Suppressor macrophage treated with lipopolysaccharide for 4 hours (primary cell): ENCODE measurements around the gene SLC46A1.

ENCODE experiments used
- DNase-seq: peaks from one replicate; pipeline ENCODE4 v3.0.0-alpha.2; 2020

SLC46A1 gene

GRCh38 chr17:28402844-28403243, 3.2 kb downstream of the SLC46A1 start:
- no peak for DNase-seq

- no peak for DNase-seq
Observed at GRCh38 chr17:28402224-28402630, 3.8 kb downstream of the SLC46A1 start.

DNA sequence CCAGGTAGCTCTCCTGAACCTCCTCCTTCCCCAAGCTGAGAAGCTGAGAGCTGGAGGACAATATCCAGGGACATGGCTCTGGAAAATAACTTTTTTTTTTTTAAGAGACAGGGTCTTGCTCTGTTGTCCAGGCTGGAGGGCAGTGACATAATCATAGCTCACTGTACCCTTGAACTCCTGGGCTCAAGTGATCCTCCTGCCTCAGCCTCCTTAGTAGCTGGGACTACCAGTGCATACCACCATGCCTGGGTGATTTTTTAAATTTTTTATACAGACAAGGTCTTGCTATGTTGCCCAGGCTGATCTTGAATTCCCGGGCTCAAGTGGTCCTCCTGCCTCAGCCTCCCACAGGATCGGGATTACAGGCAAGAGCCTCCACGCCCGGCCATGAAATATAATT, 6.2 kb downstream of the SLC46A1 start:
- no peak for DNase-seq

- peak; percentile 57 for DNase-seq
Observed at GRCh38 chr17:28398280-28398981, 7.6 kb downstream of the SLC46A1 start.

GRCh38 chr17:28397687-28398279, 8.2 kb downstream of the SLC46A1 start:
- DNase-seq, result no peak

DNA sequence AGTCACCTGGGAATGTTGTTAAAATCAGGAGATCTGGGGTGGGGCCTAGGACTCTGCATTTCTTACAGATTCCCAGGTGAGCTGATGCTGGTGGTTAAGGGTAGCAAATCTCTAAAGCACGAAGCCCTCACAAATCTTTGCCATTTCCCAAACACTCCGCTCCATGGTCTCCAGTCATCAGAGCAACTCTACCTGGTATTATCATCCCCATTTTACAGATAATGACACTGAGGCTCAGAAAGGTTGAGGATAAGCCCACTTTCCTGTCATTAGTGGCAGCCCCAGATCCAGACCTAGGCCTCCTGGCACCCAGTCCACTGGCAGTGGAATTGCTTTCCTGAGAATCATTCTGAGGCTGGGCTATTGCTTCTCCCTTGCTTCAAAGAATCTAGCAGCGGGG, 8.7 kb downstream of the SLC46A1 start:
- DNase-seq, result no peak

- no peak for DNase-seq
Observed at GRCh38 chr17:28396635-28397239, 9.3 kb downstream of the SLC46A1 start.

DNA sequence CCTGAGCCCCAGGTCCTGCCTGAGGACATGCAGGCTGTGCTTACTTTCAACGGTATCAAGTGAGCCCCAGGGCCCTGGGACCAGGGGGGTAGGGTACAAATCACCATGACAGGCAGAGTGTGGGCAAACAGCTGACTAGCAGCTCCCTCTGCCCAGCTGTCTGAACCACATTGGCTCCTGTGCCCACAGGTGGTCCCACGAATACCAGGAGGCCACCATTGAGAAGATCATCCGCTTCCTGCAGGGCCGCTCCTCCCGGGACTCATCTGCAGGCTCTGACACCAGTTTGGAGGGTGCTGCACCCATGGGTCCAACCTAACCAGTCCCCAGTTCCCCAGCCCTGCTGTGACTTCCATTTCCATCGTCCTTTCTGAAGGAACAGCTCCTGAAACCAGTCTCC, 10.0 kb downstream of the SLC46A1 start:
- DNase-seq, result no peak

GRCh38 chr17:28395426-28395825, 10.6 kb downstream of the SLC46A1 start:
- no peak for DNase-seq

DNA sequence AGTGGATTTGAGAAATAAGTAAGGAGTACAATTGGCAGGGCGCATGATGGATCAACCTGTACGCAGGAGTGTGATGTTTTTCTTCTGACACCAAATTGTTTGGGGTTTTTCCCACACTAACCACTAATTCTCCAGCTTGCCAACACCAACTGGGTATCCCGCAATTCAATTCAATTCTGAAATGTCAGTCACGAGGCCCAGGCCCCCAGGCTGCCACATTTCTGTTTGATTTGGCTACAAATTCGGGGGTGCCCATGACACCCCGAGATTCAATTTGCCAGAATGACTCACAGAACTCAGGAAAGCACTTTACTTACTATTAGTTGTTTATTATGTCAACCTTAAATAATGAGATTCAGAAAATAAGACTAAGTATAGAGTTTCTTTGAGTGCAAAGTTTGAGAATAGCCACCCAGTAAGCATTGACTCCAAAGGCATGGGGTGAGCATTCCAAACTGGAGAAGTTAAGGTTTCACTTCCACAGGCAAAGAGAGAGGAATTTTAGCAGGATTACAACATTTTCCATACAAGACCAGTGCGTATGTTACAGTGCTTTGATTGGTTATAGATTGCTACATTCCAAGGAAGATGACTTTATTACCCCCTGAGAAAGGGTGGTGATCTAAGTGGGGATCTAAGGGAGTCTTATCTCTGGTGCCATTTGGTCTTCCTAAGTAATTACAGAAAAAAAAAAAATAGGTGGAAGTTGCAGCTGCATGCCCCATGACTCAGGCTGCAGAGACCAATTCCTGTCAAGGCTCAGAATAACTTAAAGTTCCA, 11.5 kb downstream of the SLC46A1 start:
- no peak for DNase-seq

DNA sequence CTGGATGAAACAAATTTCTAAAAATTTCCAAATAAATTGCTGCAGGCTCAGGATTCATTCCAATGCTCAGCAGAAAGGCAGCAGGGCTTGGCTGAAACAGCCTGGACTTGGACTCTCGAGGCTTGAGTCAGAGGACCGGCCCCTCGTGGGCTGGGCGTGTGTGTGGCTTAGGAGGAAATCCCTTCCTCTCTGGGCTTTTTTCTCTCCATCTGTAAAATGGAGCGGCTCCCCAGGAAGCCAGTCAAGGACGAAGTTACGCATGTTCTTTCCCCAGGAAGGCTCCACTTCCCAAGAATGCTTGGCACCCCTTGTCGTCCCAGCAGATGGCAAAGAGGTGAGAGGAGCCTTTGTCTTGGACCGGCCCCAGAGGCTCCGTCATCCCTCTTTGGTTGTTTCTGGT, 13.5 kb downstream of the SLC46A1 start:
- no peak for DNase-seq

GRCh38 chr17:28391401-28391800, 14.6 kb downstream of the SLC46A1 start:
- DNase-seq, result no peak

- DNase-seq, result no peak
Observed at GRCh38 chr17:28390984-28391383, 15.0 kb downstream of the SLC46A1 start.

GRCh38 chr17:28390563-28390962, 15.4 kb downstream of the SLC46A1 start:
- no peak for DNase-seq

GRCh38 chr17:28390141-28390540, 15.9 kb downstream of the SLC46A1 start:
- no peak for DNase-seq

GRCh38 chr17:28388106-28388505, 17.9 kb downstream of the SLC46A1 start:
- DNase-seq, result no peak

DNA sequence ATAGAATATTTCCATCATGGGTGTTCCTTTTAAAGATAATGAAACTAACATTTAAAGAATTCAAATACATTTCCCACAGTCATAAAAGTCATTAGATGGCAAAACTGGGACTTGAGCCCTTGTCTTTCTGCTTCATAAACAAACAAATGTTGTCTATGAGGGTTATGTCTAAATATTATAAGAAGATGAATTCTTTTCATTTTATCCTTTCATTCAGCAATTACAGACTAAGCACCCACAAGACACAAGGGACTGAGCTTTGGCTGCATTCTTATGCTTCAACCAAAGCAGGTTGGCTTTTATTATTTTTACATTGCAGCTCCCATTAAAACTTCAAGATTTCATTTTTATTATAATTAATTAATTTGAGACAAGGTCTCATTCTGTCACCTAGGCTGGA, 19.6 kb downstream of the SLC46A1 start:
- no peak for DNase-seq

- DNase-seq, result no peak
Observed at GRCh38 chr17:28385406-28385805, 20.6 kb downstream of the SLC46A1 start.

- no peak for DNase-seq
Observed at GRCh38 chr17:28385037-28385400, 21.0 kb downstream of the SLC46A1 start.

GRCh38 chr17:28384281-28385036, 21.6 kb downstream of the SLC46A1 start:
- peak; percentile 66 for DNase-seq

DNA sequence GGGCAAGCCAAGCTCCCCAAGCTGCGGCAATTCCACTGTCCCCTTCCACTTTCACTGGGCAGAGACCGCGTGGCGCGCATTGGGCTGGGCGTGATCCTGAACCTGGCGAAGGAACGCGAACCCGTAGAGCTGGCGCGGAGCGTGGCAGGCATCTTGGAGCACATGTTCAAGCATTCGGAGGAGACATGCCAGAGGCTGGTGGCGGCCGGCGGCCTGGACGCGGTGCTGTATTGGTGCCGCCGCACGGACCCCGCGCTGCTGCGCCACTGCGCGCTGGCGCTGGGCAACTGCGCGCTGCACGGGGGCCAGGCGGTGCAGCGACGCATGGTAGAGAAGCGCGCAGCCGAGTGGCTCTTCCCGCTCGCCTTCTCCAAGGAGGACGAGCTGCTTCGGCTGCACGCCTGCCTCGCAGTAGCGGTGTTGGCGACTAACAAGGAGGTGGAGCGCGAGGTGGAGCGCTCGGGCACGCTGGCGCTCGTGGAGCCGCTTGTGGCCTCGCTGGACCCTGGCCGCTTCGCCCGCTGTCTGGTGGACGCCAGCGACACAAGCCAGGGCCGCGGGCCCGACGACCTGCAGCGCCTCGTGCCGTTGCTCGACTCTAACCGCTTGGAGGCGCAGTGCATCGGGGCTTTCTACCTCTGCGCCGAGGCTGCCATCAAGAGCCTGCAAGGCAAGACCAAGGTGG, 24.7 kb downstream of the SLC46A1 start:
- peak; percentile 53 for DNase-seq
